ENCODE results near the gene FAM110A. TPM values are rescaled to one million over a fixed set of nuclear protein-coding genes. Genes with fewer than 3 reads are reported as not detected.
"Not testable (repeated sequence)": the region's sequence is repeated elsewhere in the genome, so short reads cannot be mapped to it uniquely, and the experiment has no call there.

Gene FAM110A
- total RNA-seq, 2 experiments from 2014 or later = 15.4 to 16.2 TPM

- H3K27me3 Mint-ChIP-seq (ENCODE audit: low read depth) = no peaks in the 10 kb centered on the region
- H3K36me3 Mint-ChIP-seq (ENCODE audit: low read depth) = no peaks in the 10 kb centered on the region
- no peaks in the 10 kb centered on the region for H3K4me1 Mint-ChIP-seq (ENCODE audit: low read depth)
- no peaks in the 10 kb centered on the region for H3K9me3 Mint-ChIP-seq
- intact Hi-C loops (cut with micrococcal nuclease) = no loop called here
- CTCF ChIA-PET = interaction anchor here (1.1 kb wide), 2 partner anchors 130 to 283 kb away, joined by 3 to 4 read pairs; no protein-coding TSS in a partner anchor
- H3K4me3 Mint-ChIP-seq = no peak overlapping the region
- no peak for DNase-seq
- H3K27ac Mint-ChIP-seq = no peak overlapping the region
Measured at GRCh38 chr20:825710-826421, 7.6 kb upstream of the FAM110A start.

- CTCF ChIA-PET = interaction anchor here (0.5 to 1.7 kb wide), 2 partner anchors 17 to 129 kb away, joined by 3 to 6 read pairs; no protein-coding TSS in a partner anchor
- Mint-ChIP-seq H3K4me1 (ENCODE audit: low read depth) (no peaks in the 10 kb centered on the region), H3K4me3 (no peak overlapping the region), H3K27ac (no peak overlapping the region), H3K9me3 (no peaks in the 10 kb centered on the region), H3K27me3 (ENCODE audit: low read depth) (no peaks in the 10 kb centered on the region), H3K36me3 (ENCODE audit: low read depth) (no peaks in the 10 kb centered on the region)
- intact Hi-C loops (cut with micrococcal nuclease) = no loop called here
- no peak for DNase-seq
Measured at GRCh38 chr20:826695-827323, 6.7 kb upstream of the FAM110A start.

GRCh38 chr20:827981-828380 lies 5.5 kb upstream of the FAM110A start:
- H3K27me3 Mint-ChIP-seq (ENCODE audit: low read depth); H3K4me1 Mint-ChIP-seq (ENCODE audit: low read depth); H3K4me3 Mint-ChIP-seq; intact Hi-C loops (cut with micrococcal nuclease); H3K27ac Mint-ChIP-seq; DNase-seq; H3K9me3 Mint-ChIP-seq; H3K36me3 Mint-ChIP-seq (ENCODE audit: low read depth): not testable (repeated sequence)
- CTCF ChIA-PET = interaction anchor here (0.8 to 1.7 kb wide), 3 partner anchors 26 to 127 kb away, joined by 4 to 8 read pairs (median 6); no protein-coding TSS in a partner anchor

- peaks cover 5% of the 10 kb centered on the region for H3K4me1 Mint-ChIP-seq (ENCODE audit: low read depth)
Measured at GRCh38 chr20:828987-829386, 4.5 kb upstream of the FAM110A start.

GRCh38 chr20:829551-829950 lies 4.0 kb upstream of the FAM110A start:
- Mint-ChIP-seq H3K27me3 (ENCODE audit: low read depth) (no peaks in the 10 kb centered on the region), H3K27ac (no peak overlapping the region), H3K4me3 (no peak overlapping the region), H3K9me3 (no peaks in the 10 kb centered on the region), H3K4me1 (ENCODE audit: low read depth) (peaks cover 5% of the 10 kb centered on the region), H3K36me3 (ENCODE audit: low read depth) (no peaks in the 10 kb centered on the region)
- no peak for DNase-seq
- CTCF ChIA-PET = interaction anchor here (1.3 kb wide), 1 partner anchor 13 kb away, joined by 4 read pairs; no protein-coding TSS in a partner anchor
- intact Hi-C loops (cut with micrococcal nuclease) = no loop called here

More at GRCh38 chr20:828987-829386, 4.5 kb upstream of the FAM110A start:
- DNase-seq = no peak
- no peaks in the 10 kb centered on the region for H3K9me3 Mint-ChIP-seq
- H3K36me3 Mint-ChIP-seq (ENCODE audit: low read depth) = no peaks in the 10 kb centered on the region
- CTCF ChIA-PET = interaction anchor here (1.3 kb wide), 1 partner anchor 13 kb away, joined by 4 read pairs; no protein-coding TSS in a partner anchor
- H3K4me3 Mint-ChIP-seq = no peak overlapping the region
- H3K27ac Mint-ChIP-seq = no peak overlapping the region
- intact Hi-C loops (cut with micrococcal nuclease) = no loop called here
- no peaks in the 10 kb centered on the region for H3K27me3 Mint-ChIP-seq (ENCODE audit: low read depth)

GRCh38 chr20:830011-830521 lies 3.4 kb upstream of the FAM110A start:
- intact Hi-C loops (cut with micrococcal nuclease) = loop anchor here (5.0 to 10.0 kb wide), 3 partner anchors 288 to 1272 kb away; partner anchors contain the start of genes CSNK2A1 and STK35
- Mint-ChIP-seq H3K9me3 (no peaks in the 10 kb centered on the region), H3K27me3 (ENCODE audit: low read depth) (no peaks in the 10 kb centered on the region), H3K27ac (no peak overlapping the region), H3K36me3 (ENCODE audit: low read depth) (no peaks in the 10 kb centered on the region), H3K4me1 (ENCODE audit: low read depth) (peaks cover 10% of the 10 kb centered on the region), H3K4me3 (no peak overlapping the region)
- CTCF ChIA-PET = interaction anchor here (0.6 to 1.3 kb wide), 3 partner anchors 14 to 144 kb away, joined by 3 to 4 read pairs (median 3); no protein-coding TSS in a partner anchor
- no peak for DNase-seq

GRCh38 chr20:831251-831650 lies 2.3 kb upstream of the FAM110A start:
- intact Hi-C loops (cut with micrococcal nuclease) = loop anchor here (5.0 to 10.0 kb wide), 3 partner anchors 289 to 1271 kb away; partner anchors contain the start of genes CSNK2A1 and STK35
- no peaks in the 10 kb centered on the region for H3K36me3 Mint-ChIP-seq (ENCODE audit: low read depth)

GRCh38 chr20:831956-832355 lies 1.6 kb upstream of the FAM110A start:
- DNase-seq = no peak
- intact Hi-C loops (cut with micrococcal nuclease) = loop anchor here (2.0 to 10.0 kb wide), 4 partner anchors 15 to 1270 kb away; partner anchors contain the start of genes CSNK2A1 and STK35
- no peak overlapping the region for H3K4me3 Mint-ChIP-seq
- peaks cover 25% of the 10 kb centered on the region for H3K4me1 Mint-ChIP-seq (ENCODE audit: low read depth)
- H3K27ac Mint-ChIP-seq = no peak overlapping the region
- no peaks in the 10 kb centered on the region for H3K9me3 Mint-ChIP-seq
- H3K36me3 Mint-ChIP-seq (ENCODE audit: low read depth) = no peaks in the 10 kb centered on the region
- CTCF ChIA-PET = interaction anchor here (1.0 to 3.6 kb wide), 4 partner anchors 14 to 382 kb away, joined by 4 to 26 read pairs (median 14); no protein-coding TSS in a partner anchor
- H3K27me3 Mint-ChIP-seq (ENCODE audit: low read depth) = no peaks in the 10 kb centered on the region

More at GRCh38 chr20:831251-831650, 2.3 kb upstream of the FAM110A start:
- H3K4me1 Mint-ChIP-seq (ENCODE audit: low read depth) = peaks cover 19% of the 10 kb centered on the region
- no peaks in the 10 kb centered on the region for H3K27me3 Mint-ChIP-seq (ENCODE audit: low read depth)
- H3K27ac Mint-ChIP-seq = no peak overlapping the region
- no peaks in the 10 kb centered on the region for H3K9me3 Mint-ChIP-seq
- CTCF ChIA-PET = interaction anchor here (3.2 to 3.6 kb wide), 2 partner anchors 14 to 124 kb away, joined by 23 to 26 read pairs; no protein-coding TSS in a partner anchor
- DNase-seq = no peak
- H3K4me3 Mint-ChIP-seq = no peak overlapping the region

- Mint-ChIP-seq H3K27me3 (ENCODE audit: low read depth) (no peaks in the 10 kb centered on the region), H3K4me3 (peak overlapping the region; percentile 92), H3K9me3 (peaks cover 4% of the 10 kb centered on the region), H3K27ac (peak overlapping the region; percentile 73), H3K36me3 (ENCODE audit: low read depth) (no peaks in the 10 kb centered on the region), H3K4me1 (ENCODE audit: low read depth) (peaks cover 33% of the 10 kb centered on the region)
- CTCF ChIA-PET = interaction anchor here (0.7 to 3.6 kb wide), 7 partner anchors 16 to 1881 kb away, joined by 3 to 26 read pairs (median 4); no protein-coding TSS in a partner anchor
- no peak for DNase-seq
- intact Hi-C loops (cut with micrococcal nuclease) = loop anchor here (1.0 to 10.0 kb wide), 7 partner anchors 14 to 1269 kb away; partner anchors contain the start of genes CSNK2A1, PSMF1 and STK35
Measured at GRCh38 chr20:833121-833449, 430 bp upstream of the FAM110A start.

- H3K36me3 Mint-ChIP-seq (ENCODE audit: low read depth) = no peaks in the 10 kb centered on the region
- no peak for DNase-seq
- intact Hi-C loops (cut with micrococcal nuclease) = loop anchor here (2.0 to 10.0 kb wide), 4 partner anchors 47 to 1268 kb away; partner anchors contain the start of genes CSNK2A1 and STK35
- CTCF ChIA-PET = interaction anchor here (0.6 to 3.6 kb wide), 6 partner anchors 17 to 274 kb away, joined by 3 to 26 read pairs (median 4); no protein-coding TSS in a partner anchor
- no peaks in the 10 kb centered on the region for H3K27me3 Mint-ChIP-seq (ENCODE audit: low read depth)
- peaks cover 37% of the 10 kb centered on the region for H3K4me1 Mint-ChIP-seq (ENCODE audit: low read depth)
- H3K27ac Mint-ChIP-seq = peak overlapping the region; percentile 73
- peaks cover 4% of the 10 kb centered on the region for H3K9me3 Mint-ChIP-seq
- H3K4me3 Mint-ChIP-seq = peak overlapping the region; percentile 92
Measured at GRCh38 chr20:834151-834746, 734 bp downstream of the FAM110A start.

GRCh38 chr20:835608-836045 lies 2.1 kb downstream of the FAM110A start:
- H3K36me3 Mint-ChIP-seq (ENCODE audit: low read depth) = no peaks in the 10 kb centered on the region
- peak overlapping the region; percentile 87 for H3K27ac Mint-ChIP-seq
- peaks cover 4% of the 10 kb centered on the region for H3K9me3 Mint-ChIP-seq
- peak; percentile 71 for DNase-seq
- H3K4me1 Mint-ChIP-seq (ENCODE audit: low read depth) = peaks cover 40% of the 10 kb centered on the region
- peak overlapping the region; percentile 64 for H3K4me3 Mint-ChIP-seq
- CTCF ChIA-PET = no interaction called here
- intact Hi-C loops (cut with micrococcal nuclease) = loop anchor here (1.0 to 10.0 kb wide), 4 partner anchors 9 to 829 kb away; no protein-coding TSS in a partner anchor
- no peaks in the 10 kb centered on the region for H3K27me3 Mint-ChIP-seq (ENCODE audit: low read depth)
